GM10266 (cell line): ENCODE data around the gene ATP11C.
"Not testable (repeated sequence)": the region's sequence is repeated elsewhere in the genome, so short reads cannot be mapped to it uniquely, and the experiment has no call there.

Source experiments
- DNase-seq: peaks from one replicate; pipeline ENCODE4 v3.0.0; 2012; ENCODE audit errors: extremely low spot score
- CTCF ChIP-seq: IDR thresholded peaks from 2 replicates; pipeline ENCODE4 v1.5.1; 2012; ENCODE audit warnings: mild to moderate bottlenecking, low read depth; ENCODE audit not compliant: control insufficient read depth, insufficient read depth; ENCODE audit errors: missing control alignments

ATP11C gene

GRCh38 chrX:139967750-139968149, 34.9 kb upstream of the ATP11C start:
- DNase-seq: no peak
- no peak for TF ChIP-seq CTCF

GRCh38 chrX:139967300-139967699, 34.4 kb upstream of the ATP11C start:
- DNase-seq: peak; percentile 8
- TF ChIP-seq CTCF: peak; percentile 16

- TF ChIP-seq CTCF: peak; percentile 27
- DNase-seq: not testable (repeated sequence)
Measured at GRCh38 chrX:139966159-139966558, 33.3 kb upstream of the ATP11C start.

DNA sequence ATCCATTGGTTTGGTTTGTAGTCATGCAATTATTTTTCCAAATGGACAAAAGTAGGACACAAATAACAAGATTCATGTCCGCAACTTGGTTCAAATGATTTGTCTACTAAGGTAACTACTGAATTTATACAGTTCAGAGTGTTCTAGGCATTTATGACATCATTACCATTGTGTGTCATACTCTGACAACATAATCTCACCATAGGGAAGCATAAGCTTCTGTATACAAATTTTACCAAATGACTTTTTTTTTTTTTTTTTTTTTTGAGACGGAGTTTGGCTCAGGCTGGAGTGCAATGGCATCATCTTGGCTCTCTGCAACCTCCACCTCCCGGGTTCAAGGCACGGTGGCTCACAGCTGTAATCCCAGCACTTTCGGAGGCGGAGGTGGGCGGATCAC, 32.6 kb upstream of the ATP11C start, which contains the start of gene CXorf66:
Gene CXorf66, minus strand, starts transcription at position 101 of the 400 bp plus-strand sequence. Its CDS starts 25 bp downstream, at position 76.
- DNase-seq: no peak
- TF ChIP-seq CTCF: no peak

GRCh38 chrX:139961091-139961490, 28.2 kb upstream of the ATP11C start:
- DNase-seq: not testable (repeated sequence)

DNA sequence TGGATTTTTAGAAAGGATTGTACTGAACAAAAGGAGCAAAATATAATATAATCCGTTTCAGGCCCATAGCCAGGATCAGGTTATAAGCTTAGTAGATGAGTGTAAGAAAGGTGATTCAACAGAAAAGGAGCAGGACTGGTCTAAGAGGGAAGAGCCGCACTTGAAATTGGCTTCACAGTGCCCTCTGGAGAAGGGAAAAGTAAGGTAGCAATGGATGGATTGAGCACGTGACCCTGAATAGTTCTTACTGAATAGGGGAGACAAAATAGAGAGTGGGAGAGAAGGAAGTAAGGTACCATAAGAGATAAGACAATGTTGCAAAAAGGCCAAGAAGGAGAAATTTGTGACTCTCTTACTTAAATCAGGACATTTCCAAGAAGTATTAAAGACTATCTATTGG, 16.9 kb upstream of the ATP11C start:
- TF ChIP-seq CTCF: no peak
- DNase-seq: no peak

GRCh38 chrX:139945075-139945474, 12.2 kb upstream of the ATP11C start:
- DNase-seq: no peak
- no peak for TF ChIP-seq CTCF

GRCh38 chrX:139936259-139936658, 3.4 kb upstream of the ATP11C start:
- TF ChIP-seq CTCF: peak; percentile 10
- DNase-seq: peak; percentile 4
